Measurements from ENCODE around the gene BAG1.

DNA sequence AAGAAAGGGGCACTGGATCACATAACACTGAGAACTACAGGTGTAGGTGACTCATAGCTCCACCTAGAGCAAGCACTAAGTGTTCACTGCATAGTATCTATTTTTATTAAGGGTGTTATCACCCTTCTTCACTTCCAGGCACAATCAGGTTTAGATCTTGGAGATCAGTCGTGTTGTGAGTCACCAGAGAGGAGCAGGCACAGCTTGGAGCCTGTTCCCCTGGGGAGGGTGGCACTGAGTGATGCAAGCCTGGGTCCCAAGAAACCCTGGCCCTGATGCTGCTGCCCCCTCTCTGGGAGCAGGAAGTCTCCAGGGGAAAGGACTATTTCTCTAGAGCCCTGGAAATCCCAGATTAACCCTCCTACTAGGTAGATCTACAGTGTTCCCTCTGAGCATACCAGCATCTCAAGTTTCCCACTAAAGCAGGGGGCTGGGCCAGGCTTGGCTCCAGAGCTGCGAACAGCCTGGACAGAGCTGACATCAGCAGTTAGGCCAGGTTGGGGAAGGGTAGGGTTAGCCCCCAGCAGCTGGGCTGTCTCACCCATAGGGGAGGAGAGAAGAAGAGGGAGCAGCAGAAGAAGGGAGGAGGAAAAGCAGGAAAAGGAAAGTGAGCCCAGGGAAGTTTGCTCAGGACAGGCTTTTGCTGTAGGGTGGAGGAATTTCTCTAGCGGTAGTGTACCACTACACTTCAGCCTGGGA lies 52.7 kb downstream of the BAG1 start:
- TF ChIP-seq EP300 (IDR thresholded peaks at IDR 0.05) = no peak
- no peak for TF ChIP-seq POLR2AphosphoS5 (IDR thresholded peaks at IDR 0.05)

Data from upper lobe of left lung (tissue), 4 donors.